ENCODE results near the gene SPHKAP. TPM values are rescaled to one million over a fixed set of nuclear protein-coding genes. Genes with fewer than 3 reads are reported as not detected.

Gene SPHKAP
- total RNA-seq, 1 experiment from 2014 or later: not detected

- DNase-seq (ENCODE audit: extremely low read depth, low read depth): no peak
Measured at GRCh38 chr2:227932001-227932400, 249.5 kb downstream of the SPHKAP start.

Small RNA genes within 50 kb of the gene (small RNA-seq; reads per million reads assigned to genes)
- 0 reads per million in 2 experiments for gene RNU6-624P

Measured in NCI-H460 (cell line).